H9 (cell line): ENCODE data around the gene STAT3. TPM values are rescaled to one million over a fixed set of nuclear protein-coding genes. Genes with fewer than 3 reads are reported as not detected.

Experiments used
- DNase-seq: peaks from one replicate; pipeline ENCODE4 v3.0.0-alpha.2; 2017
- H2AFZ ChIP-seq: one replicate; pipeline ENCODE4 v1.6.1; 2013; ENCODE audit warnings: mild to moderate bottlenecking, low read length, control low read depth, moderate library complexity
- H2AK5ac ChIP-seq: 2 replicates; pipeline ENCODE4 v1.6.1; 2013; ENCODE audit warnings: low read length, control low read depth, mixed read lengths; ENCODE audit not compliant: insufficient read length
- H2BK120ac ChIP-seq: one replicate; pipeline ENCODE4 v1.6.1; 2013; ENCODE audit warnings: low read depth, mild to moderate bottlenecking, low read length, control low read depth, inconsistent platforms; ENCODE audit not compliant: poor library complexity, severe bottlenecking
- H2BK12ac ChIP-seq: 2 replicates; pipeline ENCODE4 v1.6.1; 2013; ENCODE audit warnings: low read length, control low read depth, mixed read lengths, low read depth; ENCODE audit not compliant: insufficient read length
- H2BK15ac ChIP-seq: 2 replicates; pipeline ENCODE4 v1.6.1; 2013; ENCODE audit warnings: low read depth, low read length, control low read depth
- H2BK20ac ChIP-seq: one replicate; pipeline ENCODE4 v1.6.1; 2013; ENCODE audit warnings: low read depth, mild to moderate bottlenecking, low read length, control low read depth, inconsistent platforms; ENCODE audit not compliant: poor library complexity, severe bottlenecking
- H2BK5ac ChIP-seq: 2 replicates; pipeline ENCODE4 v1.6.1; 2013; ENCODE audit warnings: low read length, control low read depth, mixed read lengths; ENCODE audit not compliant: insufficient read length
- H3K14ac ChIP-seq: 2 replicates; pipeline ENCODE4 v1.6.1; 2013; ENCODE audit warnings: low read length, control low read depth; ENCODE audit not compliant: insufficient read depth
- H3K18ac ChIP-seq: 2 replicates; pipeline ENCODE4 v1.6.1; 2013; ENCODE audit warnings: low read depth, mild to moderate bottlenecking, mixed read lengths, low read length, control low read depth; ENCODE audit not compliant: insufficient read length
- H3K23ac ChIP-seq: 2 replicates; pipeline ENCODE4 v1.6.1; 2013; ENCODE audit warnings: low read length, control low read depth, mixed read lengths, low read depth; ENCODE audit not compliant: insufficient read length
- H3K23me2 ChIP-seq: 2 replicates; pipeline ENCODE4 v1.6.1; 2013; ENCODE audit warnings: low read depth, mild to moderate bottlenecking, mixed read lengths, low read length, control low read depth; ENCODE audit not compliant: insufficient read length, poor library complexity, severe bottlenecking
- H3K27ac ChIP-seq: 2 replicates; pipeline ENCODE4 v1.5.1; 2013; ENCODE audit warnings: low read length, control low read depth, mixed read lengths, low read depth; ENCODE audit not compliant: insufficient read length
- H3K27me3 ChIP-seq: 2 replicates; pipeline ENCODE4 v1.6.1; 2013; ENCODE audit warnings: low read length, control low read depth, inconsistent platforms; ENCODE audit not compliant: insufficient read depth
- H3K4ac ChIP-seq: 2 replicates; pipeline ENCODE4 v1.6.1; 2013; ENCODE audit warnings: low read depth, mild to moderate bottlenecking, control low read depth, inconsistent platforms, low read length, moderate library complexity
- H3K4me1 ChIP-seq: 2 replicates; pipeline ENCODE4 v1.6.1; 2013; ENCODE audit warnings: low read length, control low read depth, inconsistent platforms; ENCODE audit not compliant: insufficient read depth
- H3K4me2 ChIP-seq: 2 replicates; pipeline ENCODE4 v1.6.1; 2013; ENCODE audit warnings: low read length, control low read depth, mixed read lengths; ENCODE audit not compliant: insufficient read length, insufficient read depth
- H3K56ac ChIP-seq: 2 replicates; pipeline ENCODE4 v1.6.1; 2013; ENCODE audit warnings: low read depth, mild to moderate bottlenecking, mixed read lengths, low read length, control low read depth; ENCODE audit not compliant: insufficient read length
- H3K79me1 ChIP-seq: 2 replicates; pipeline ENCODE4 v1.6.1; 2013; ENCODE audit warnings: low read depth, mild to moderate bottlenecking, moderate library complexity, low read length, control low read depth, inconsistent platforms; ENCODE audit not compliant: insufficient read depth, poor library complexity, severe bottlenecking
- H3K79me2 ChIP-seq: 2 replicates; pipeline ENCODE4 v1.6.1; 2013; ENCODE audit warnings: low read length, control low read depth, inconsistent platforms; ENCODE audit not compliant: insufficient read depth
- H3K9ac ChIP-seq: 2 replicates; pipeline ENCODE4 v1.6.1; 2013; ENCODE audit warnings: low read length, control low read depth, mixed read lengths; ENCODE audit not compliant: insufficient read length; ENCODE audit errors: extremely low read depth
- H3K9me3 ChIP-seq: one replicate; pipeline ENCODE4 v1.6.1; 2013; ENCODE audit warnings: low read depth, low read length, inconsistent platforms; ENCODE audit not compliant: control insufficient read depth
- H3T11ph ChIP-seq: one replicate; pipeline ENCODE4 v1.6.1; 2013; ENCODE audit warnings: mild to moderate bottlenecking, low read length, control low read depth, inconsistent platforms
- H4K20me1 ChIP-seq: one replicate; pipeline ENCODE4 v1.6.1; 2013; ENCODE audit not compliant: control insufficient read depth, insufficient read length, insufficient read depth
- H4K5ac ChIP-seq: 2 replicates; pipeline ENCODE4 v1.6.1; 2013; ENCODE audit warnings: low read depth, mild to moderate bottlenecking, mixed read lengths, low read length, control low read depth; ENCODE audit not compliant: insufficient read length
- H4K8ac ChIP-seq: replicated peaks from 2 replicates; pipeline ENCODE4 v1.6.1; 2013; ENCODE audit warnings: low read length, control low read depth, mixed read lengths, low read depth; ENCODE audit not compliant: insufficient read length
- H4K91ac ChIP-seq: 2 replicates; pipeline ENCODE4 v1.6.1; 2013; ENCODE audit warnings: low read depth, mild to moderate bottlenecking, moderate library complexity, mixed read lengths, low read length, control low read depth; ENCODE audit not compliant: insufficient read length
- H3K27ac Mint-ChIP-seq, 3 experiments: 2 replicates in 2 of 3; 3 replicates in 1 of 3; pipeline ENCODE4 v1.8.0; 2020 to 2021; ENCODE audit warnings: mixed read lengths in 3 of 3, mild to moderate bottlenecking in 1 of 3, moderate library complexity in 1 of 3
- H3K27me3 Mint-ChIP-seq: 2 replicates; pipeline ENCODE4 v1.8.0; 2021; ENCODE audit warnings: low read depth, mild to moderate bottlenecking, moderate library complexity, mixed read lengths
- H3K36me3 Mint-ChIP-seq, 3 experiments: 2 replicates in 2 of 3; 3 replicates in 1 of 3; pipeline ENCODE4 v1.8.0; 2020 to 2021; ENCODE audit warnings: low read depth in 3 of 3, mixed read lengths in 3 of 3; ENCODE audit not compliant: insufficient read depth in 1 of 3
- H3K4me1 Mint-ChIP-seq, 2 experiments: 2 replicates each; pipeline ENCODE4 v1.8.0; 2020; ENCODE audit warnings: mixed read lengths in 2 of 2
- H3K4me3 Mint-ChIP-seq, 2 experiments: 2 replicates in 1 of 2; 3 replicates in 1 of 2; pipeline ENCODE4 v1.8.0; 2020 to 2021; ENCODE audit warnings: mild to moderate bottlenecking in 2 of 2, mixed read lengths in 2 of 2, moderate library complexity in 1 of 2
- H3K9me3 Mint-ChIP-seq, 2 experiments: 2 replicates in 1 of 2; 3 replicates in 1 of 2; pipeline ENCODE4 v1.8.0; 2020; ENCODE audit warnings: mild to moderate bottlenecking in 2 of 2, mixed read lengths in 2 of 2, moderate library complexity in 1 of 2
- CTCF ChIP-seq: fragments of 200-600 bp; sonication (generic); conservative IDR thresholded peaks from 3 replicates; pipeline ENCODE4 v1.8.0; 2021; ENCODE audit warnings: antibody characterized with exemption, mild to moderate bottlenecking
- WGBS: extraction: QIAGEN DNeasy Blood & Tissue Kit; methylation state at CpG from one replicate; pipeline ENCODE4 v1.1.7; 2013; ENCODE audit warnings: missing lambda C conversion rate, low lambda C conversion rate, mixed read lengths; ENCODE audit not compliant: insufficient read length; ENCODE audit errors: extremely low coverage; 5-methylcytosine and 5-hydroxymethylcytosine counted together
- total RNA-seq: library from RNA; stranded (reverse); gene quantifications from 2 replicates; pipeline ENCODE4 v1.2.1, GENCODE V29; 2021

The STAT3 gene
- total RNA-seq, 1 experiment from 2014 or later = 83.2 TPM

DNA sequence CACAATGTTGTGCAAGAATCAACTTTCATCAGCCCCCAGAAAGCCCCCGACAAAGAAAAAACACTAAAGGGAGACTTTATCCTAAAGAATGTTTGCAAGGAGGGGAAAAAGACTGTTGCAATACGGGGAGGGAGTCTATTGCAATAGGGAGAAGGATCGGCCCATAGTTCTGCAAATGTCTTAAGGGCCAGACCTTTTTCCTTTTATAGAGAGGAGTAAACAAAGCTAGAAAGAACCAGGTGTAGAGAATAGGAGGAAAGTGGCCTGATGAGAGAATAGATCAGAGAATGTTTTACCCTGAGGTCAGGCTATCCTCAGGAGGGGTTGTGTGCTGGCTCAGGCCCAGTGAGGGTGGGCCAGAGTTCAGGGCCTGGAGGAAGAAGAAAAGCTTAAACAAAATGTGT, 43.5 kb upstream of the STAT3 start:
- Mint-ChIP-seq H3K27ac (peak overlapping the region; percentile 33 to 98 (median 44); a peak in 5 of 7 replicates), H3K9me3 (no peaks in the 10 kb centered on the region), H3K4me1 (peaks cover 15 to 37% of the 10 kb centered on the region in 2 experiments), H3K36me3 (no peaks in the 10 kb centered on the region), H3K4me3 (no peak overlapping the region), H3K27me3 (no peaks in the 10 kb centered on the region)
- Histone ChIP-seq H3K4me2 (no peak overlapping the region), H3K4me1 (peaks cover 2% of the 10 kb centered on the region; the same call in 1 of the 2 replicates), H3K27me3 (no peaks in the 10 kb centered on the region), H3K18ac (no peak overlapping the region), H3K14ac (no peak overlapping the region), H3K27ac (no peak overlapping the region), H3T11ph (no peak overlapping the region), H3K79me1 (no peaks in the 10 kb centered on the region), H2BK12ac (no peak overlapping the region), H2BK120ac (no peak overlapping the region), H4K5ac (no peak overlapping the region), H4K20me1 (no peaks in the 10 kb centered on the region), H3K23ac (no peak overlapping the region), H2AK5ac (no peak overlapping the region), H3K9ac (no peak overlapping the region), H2BK5ac (no peak overlapping the region), H2BK15ac (no peak overlapping the region), H3K56ac (no peak overlapping the region), H3K23me2 (no peaks in the 10 kb centered on the region), H4K91ac (no peak overlapping the region), H2AFZ (no peak overlapping the region), H3K79me2 (no peaks in the 10 kb centered on the region), H4K8ac (no peak overlapping the region), H3K4ac (no peak overlapping the region), H3K9me3 (no peaks in the 10 kb centered on the region), H2BK20ac (no peak overlapping the region)
- DNase-seq = no peak
- no CpG with 5 or more reads among the region's 3 CpGs for WGBS
- no peak for TF ChIP-seq CTCF
